GM19240 (cell line): Measurements from ENCODE around the gene FAM50B.

Experiments used
- DNase-seq: peaks from one replicate; pipeline ENCODE4 v3.0.0; 2011; ENCODE audit warnings: low spot score; ENCODE audit not compliant: insufficient read length

The FAM50B gene

DNA sequence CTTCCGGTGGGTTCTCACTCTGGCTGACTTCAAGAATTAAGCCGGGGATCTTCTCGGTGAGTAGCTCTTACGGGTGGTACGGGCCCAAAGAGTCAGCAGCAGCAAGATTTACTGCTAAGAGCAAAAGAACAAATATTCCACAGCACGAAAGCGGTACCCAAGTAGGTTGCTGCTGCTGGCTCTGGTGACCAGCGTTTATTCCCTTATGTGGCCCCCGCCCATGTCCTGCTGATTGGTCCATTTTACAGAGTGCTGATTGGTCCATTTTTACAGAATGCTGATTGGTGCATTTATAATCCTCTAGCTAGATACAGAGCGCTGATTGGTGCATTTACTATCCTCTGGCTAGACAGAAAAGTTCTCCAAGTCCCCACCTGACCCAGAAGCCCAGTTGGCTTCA is 44.3 kb downstream of the FAM50B start:
- DNase-seq: no peak

DNA sequence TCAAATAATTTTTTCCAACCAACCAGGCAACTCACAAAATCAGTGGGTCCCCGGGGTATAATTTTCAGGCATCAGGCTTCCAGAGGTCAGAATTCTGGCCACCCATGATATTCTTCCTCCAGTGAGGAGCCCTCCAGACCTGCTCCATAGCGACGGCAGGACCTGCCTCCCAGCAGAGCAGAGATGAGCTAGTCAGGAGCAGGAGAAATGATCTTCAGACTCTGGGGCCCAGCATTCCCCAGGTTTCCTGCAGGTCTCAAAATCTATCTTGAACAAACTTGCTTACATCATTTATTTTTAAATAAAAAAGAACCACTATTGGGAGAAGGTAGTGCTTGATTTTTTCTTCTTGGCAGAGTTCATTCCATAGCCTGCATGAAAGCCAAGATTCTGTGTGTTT is 44.7 kb downstream of the FAM50B start:
- no peak for DNase-seq

DNA sequence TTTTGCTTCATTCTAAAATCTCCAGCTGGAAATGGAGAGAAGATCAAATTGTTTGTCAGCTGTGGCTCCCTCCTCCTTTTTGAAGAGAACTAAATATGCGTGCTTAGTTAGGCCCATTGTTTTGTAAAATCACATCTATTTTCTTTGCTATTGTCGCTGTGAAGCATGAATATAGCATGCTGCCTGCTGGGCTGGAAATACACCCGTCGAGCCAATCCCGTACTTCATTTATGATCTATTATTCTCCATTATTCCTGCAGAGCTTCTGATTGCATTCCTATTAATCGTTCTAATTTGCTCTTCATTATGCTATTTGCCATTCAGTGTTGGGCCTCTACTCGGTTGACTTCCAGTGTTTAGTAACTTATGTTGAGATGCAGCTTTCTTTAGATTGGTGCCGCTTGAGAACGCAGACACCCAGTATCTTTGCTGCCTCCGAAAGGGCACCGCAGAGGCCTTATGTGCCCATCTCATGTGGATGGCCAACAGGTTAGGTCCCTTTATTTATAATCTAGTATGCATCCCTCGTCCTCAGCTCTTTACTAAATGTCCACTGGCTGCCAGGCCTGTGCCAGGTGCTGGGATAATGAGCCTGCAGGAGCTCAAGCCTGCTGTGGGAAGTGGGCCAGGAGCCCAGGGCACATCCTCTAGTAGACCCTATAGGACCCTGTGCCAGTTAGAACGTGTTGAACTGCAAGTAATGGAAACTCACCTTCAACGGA is 45.6 kb downstream of the FAM50B start:
- no peak for DNase-seq

DNA sequence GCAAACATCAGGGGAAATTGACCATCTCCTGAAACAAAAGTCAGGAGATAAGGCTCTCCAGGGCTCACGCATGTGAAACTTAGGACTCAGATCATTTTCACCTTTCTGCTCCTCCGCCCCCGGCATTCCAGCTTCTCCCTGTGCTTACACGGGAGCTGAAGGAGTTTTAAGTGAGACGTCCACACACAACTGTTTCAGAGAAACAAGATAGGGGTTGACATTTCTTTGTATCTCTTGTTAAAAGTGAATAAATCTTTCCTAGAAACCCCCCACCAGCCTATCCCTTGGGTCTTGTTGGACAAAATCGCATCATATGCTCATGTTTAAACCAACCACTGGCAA is 46.1 kb downstream of the FAM50B start:
- no peak for DNase-seq

DNA sequence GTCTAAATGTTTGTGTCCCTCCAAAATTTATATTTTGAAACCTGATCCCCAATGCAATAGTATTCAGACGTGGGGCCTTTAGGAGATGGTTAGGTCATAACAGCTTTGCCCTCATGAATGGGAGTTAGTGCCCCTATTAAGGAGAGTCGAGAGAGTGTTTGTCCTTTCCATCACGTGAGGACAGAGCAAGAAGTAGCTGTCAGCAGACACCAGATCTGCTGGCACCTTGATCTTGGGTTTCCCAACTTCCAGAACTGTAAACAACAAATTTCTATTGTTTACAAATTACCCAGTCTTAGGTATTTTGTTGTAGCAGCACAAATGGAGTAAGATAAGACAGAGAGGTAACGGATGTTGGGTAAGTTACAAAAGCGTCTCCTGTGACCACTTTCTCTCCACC is 46.6 kb downstream of the FAM50B start:
- DNase-seq: no peak

DNA sequence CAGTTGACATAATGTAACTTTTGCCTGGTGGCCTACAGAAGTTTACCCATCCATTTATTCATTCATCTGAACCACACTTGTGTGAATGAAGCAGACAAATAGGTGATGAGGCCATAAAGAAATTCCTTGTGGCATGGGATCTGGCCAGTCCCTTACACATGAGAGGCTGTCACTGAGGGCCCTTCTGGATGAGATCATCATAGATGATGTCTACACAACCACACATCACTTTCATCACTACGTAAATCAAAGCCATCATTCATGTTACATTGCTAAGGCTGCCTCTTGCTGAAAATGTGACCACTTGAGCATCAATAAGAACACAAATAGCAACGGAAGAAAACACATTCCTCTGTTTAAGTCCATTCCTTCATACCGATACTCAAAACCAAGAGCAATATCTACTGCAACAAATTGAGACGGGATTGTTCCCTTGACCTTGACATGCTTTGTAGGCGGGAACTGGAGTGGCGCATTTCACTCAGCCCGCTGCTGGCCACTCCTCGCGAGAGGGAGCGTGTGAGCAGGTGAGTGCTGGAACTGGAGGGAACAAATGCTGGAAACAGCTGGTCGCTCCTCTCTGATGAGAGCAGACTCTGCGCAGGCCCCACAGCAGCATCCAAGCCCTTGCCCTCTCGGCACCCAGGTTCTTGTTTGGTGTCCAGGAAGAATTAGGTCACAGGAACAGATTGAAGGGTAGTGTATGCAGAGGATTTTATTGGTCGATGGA is 49.3 kb downstream of the FAM50B start:
- no peak for DNase-seq

DNA sequence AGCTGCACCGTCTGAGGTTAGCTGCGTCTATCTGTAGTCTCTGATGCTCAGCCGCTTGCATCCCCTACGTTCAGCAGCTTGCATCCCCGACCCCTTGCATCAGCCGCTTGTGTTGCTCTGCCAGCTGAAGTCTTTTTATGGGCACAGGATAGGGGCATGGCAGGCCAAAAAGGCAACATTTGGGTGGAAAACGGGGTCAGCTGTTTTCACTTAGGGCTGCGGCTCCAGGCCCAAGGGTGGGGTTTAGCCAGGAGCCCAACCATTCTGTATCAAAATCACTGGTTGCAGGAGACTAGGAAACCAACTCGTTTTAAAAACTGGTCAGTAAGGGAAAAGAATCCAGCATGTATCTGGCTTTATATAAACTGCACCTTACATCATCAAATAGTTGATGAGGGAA is 49.9 kb downstream of the FAM50B start:
- DNase-seq: no peak

DNA sequence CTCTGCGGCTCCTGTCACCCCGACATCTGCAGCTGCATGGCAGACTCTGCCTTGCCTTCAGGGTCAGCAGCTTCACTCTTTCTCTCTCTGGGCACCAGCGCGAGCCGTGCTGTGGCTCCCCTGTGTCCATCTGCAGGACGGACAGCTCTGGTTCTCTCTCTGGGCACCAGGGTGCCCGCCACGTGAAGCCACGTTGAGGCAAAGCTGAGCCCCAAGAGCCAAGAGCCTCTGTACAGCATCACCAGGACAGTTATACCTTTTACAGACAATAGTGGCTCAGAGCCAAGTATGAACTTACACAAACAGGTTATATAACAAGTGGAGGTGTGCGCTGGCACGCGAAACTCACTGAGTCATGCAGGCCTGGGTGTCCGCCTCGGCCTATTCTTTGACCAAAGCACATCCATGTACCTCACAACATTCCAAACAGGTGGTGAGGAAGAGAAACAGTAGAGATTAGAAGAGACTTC is 50.8 kb downstream of the FAM50B start:
- no peak for DNase-seq
